ENCODE results near the gene CHCHD6.

DNA sequence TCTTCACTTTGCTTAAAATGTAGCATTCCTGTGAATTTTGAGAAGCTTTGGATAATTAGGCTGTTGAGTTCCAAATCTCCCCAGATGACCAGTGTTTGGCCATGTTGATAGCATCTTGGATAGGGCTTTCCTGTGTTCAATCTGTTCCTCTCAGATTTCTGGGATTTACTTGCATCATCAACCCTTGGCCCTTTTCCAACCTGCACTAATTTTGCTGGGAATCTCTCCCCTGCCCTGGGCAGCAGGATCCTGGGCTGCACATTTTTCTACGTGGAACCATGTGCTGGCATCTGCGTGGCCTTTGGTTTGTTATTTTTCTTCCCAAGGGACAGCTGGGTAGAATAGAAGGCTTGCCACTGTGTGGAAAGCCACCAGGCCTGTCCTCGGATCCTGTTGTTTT is 203.5 kb downstream of the CHCHD6 start:
- no peak for TF ChIP-seq CTCF (IDR thresholded peaks at IDR 0.05)
- no peak for TF ChIP-seq POLR2A (IDR thresholded peaks at IDR 0.05)

All from right lobe of liver (tissue), 4 donors.